Stimulated activated CD8-positive, alpha-beta memory T cell treated with anti-CD3 and anti-CD28 coated beads, Interleukin-12 subunit alpha, Interleukin-12 subunit beta, amount 100 ng/mL, for 1 hour (primary cell): ENCODE measurements around the gene MYO7B.

Source experiments
- DNase-seq: peaks from one replicate; pipeline ENCODE4 v3.0.0-alpha.2; 2020; ENCODE audit warnings: low read depth

Gene MYO7B

DNA sequence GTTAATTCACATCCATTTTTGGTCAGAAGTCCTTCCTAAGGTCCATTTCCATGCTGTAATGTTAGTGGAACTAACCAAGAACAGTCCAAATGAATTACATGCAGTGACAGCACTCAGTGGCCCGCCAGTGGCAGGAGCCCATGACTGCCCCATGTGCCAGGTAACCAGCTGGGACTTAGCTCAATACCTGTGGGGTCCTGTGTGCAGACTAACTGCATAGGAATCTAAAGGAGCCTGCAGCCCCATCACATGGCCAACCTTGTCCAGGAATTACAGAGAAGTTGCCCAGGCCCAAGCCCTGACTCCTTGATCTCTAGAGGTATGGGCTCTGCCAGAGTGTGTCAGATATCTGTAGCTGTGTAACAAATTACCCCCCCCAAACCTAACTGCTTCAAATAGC lies 75.1 kb downstream of the MYO7B start:
- DNase-seq: no peak

DNA sequence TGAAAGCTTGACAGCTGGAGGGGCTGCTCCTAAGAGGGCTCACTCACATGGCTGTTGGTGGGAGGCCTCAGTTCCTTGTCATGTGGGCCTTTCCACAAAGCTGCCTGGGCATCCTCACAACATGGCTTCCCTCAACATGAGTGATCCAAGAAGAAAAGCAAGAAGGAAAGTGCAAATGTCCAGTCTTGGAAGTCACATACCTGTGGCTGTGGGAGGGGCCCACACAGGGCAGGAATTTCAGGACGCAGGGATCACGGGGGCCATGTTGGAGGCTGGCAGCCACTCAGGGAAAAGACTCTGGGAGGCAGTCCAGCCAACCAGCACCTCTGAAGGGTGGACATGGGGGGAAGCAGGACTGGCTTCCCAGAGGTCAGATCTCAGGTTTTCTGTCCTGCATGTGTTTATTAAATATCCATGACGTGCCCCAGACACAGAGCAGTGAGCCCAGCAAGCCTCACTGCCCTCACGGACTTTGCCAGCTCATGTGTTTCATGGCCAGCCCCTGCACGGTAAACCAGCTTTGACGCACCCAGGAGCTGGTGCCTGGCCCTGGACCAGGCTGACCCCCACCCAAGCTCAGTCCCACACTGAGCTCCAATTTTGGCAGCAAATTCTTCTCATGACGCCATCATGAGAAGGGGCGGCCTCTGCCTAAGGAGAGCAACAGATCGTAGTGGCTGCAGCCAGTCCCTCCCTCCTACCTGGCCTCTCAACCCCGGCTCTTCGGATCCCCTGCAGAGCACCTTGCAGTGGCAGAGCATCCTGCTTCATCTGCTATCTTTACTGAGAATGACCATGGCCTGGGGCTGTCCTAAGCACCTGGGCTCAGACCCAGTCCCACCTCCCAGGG lies 75.8 kb downstream of the MYO7B start:
- DNase-seq: no peak

DNA sequence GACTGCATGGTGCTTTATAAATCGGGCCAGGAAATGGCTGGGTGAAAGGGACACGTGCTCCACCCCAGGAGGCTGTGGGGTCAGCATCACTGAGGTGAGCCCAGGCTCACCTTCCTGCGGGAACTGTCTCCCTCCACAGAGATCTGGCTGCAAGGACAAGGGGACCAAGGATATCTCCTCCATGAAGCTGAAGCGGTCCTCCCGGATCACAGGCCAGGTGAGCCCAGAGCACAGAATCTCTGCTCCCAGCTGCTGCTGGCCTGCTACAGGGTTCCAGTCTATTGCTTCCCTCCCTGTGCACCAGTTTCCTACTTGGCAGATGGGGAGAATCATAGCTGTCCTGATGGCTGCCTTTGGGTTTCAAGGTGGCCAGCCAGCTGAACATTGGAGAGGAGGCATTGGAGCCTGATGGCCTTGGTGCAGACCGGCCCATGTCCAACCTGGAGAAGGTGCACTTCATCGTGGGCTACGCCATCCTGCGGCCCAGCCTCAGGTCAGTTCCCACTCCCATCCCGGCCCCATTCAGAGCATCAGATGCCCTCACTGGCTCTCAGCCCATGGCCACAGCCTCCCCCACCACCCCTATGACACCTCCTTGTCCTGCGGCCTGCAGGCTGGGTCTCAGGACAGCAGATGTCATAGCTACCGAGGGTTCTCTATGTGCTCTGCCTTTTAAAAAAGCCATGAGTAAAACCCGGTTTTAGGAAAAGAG lies 76.8 kb downstream of the MYO7B start:
- DNase-seq: no peak

DNA sequence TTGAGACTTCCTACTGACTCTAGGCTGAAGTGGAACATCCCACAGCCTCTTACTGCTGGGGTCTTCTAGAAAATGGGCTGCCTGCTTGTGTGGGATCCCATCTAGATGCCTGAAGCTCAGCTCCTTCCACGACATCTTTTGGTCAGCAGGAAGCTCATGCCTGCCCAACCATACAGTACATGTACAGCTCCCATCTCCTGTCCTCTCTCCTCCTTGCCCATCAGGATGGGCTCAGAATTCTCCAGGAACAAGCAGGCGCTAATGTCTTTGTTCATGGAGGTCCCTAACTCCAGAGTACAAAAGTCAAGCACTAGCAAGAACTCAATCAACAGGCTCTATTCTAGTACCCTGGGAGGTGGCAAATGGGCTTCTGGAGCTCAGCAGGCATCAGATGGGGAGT lies 78.8 kb downstream of the MYO7B start:
- DNase-seq: no peak

DNA sequence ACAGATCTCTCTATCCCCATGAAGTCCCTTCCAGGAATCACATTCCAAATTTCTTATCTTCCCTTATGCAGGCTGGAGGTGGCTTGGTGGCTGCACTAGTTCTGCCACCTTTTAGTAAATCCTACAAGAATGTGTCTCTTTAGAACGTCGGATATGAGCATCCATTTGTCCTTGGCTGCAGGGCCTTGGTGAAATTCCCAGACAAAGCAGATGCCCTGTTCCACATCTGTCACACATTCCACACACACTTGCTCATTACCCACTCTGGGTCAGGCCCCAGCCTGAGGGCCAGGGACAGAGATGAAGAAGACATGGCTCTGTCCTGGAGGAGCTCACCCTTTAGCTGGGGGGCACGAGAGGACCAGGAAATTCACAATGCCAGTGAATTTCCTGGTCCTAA lies 79.2 kb downstream of the MYO7B start:
- no peak for DNase-seq

DNA sequence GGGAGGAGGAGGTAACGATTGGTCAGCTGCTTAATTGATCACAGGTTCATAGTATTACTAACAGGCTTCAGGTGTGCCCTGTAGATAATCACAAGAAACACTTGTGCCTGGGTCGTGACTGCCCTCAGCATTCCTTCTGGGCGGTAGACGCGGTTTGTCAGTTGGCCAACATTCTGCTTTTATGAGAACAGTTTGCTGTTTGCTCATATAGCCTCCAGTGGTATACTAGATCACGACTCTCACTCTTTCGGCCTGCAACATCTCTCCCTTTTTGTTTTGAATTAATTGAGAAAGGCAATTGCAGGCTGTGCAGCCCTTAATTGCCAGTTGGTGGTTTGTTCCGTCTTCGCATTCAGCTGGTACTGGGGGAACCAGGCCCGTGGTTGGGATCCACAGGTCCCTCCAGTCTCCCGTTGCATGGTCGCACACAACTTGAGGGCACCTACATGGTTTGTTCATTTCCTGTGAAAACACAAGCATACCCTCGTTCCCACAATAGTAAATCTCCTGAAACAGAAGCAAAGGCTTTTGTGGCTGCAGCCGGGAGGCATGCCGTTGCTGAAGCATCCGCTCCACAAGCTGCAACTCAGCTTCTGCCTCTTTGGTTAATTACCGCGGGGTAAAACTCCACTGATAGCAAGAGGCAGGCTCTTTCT lies 80.2 kb downstream of the MYO7B start:
- no peak for DNase-seq

DNA sequence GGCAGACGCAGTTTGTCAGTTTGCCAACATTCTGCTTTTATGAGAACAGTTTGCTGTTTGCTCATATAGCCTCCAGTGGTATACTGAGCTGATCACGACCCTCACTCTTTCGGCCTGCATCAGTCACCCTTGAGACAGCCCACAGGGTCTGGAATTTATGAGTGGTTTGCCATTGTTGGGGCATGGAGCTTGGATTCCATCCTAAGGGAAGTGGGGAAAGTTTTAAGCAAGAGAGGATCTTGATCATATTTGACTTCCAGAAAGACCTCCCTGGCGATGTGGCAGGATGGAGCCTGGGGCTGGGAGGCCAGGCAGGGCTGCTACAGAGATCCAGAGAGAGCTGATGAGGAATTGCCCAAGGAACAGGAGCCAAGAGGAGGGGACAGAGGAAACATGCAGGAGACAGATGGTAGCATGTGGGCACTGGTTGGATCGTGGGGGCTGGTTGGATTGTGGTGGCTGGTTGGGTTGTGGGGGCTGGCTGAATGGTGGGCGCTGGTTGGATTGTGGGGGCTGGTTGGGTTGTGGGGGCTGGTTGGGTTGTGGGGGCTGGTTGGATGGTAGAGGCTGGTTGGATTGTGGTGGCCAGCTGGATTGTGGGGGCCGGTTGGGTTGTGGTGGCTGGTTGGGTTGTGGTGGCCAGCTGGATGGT lies 83.2 kb downstream of the MYO7B start:
- DNase-seq: no peak

DNA sequence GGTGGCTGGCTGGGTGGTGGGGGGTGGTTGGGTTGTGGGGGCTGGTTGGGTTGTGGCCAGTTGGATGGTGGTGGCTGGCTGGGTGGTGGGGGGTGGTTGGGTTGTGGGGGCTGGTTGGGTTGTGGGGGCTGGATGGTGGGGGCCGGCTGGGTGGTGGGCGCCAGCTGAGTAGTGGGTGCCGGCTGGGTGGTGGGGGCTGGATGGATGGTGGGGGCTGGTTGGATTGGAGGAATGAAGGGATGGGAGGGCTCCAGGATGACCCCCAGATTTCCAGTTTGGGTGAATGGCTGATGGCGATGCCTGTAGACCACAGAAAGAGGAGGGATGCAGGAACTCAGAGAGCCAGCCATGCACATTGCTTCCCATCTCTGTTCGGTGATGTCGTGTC lies 83.7 kb downstream of the MYO7B start:
- no peak for DNase-seq

DNA sequence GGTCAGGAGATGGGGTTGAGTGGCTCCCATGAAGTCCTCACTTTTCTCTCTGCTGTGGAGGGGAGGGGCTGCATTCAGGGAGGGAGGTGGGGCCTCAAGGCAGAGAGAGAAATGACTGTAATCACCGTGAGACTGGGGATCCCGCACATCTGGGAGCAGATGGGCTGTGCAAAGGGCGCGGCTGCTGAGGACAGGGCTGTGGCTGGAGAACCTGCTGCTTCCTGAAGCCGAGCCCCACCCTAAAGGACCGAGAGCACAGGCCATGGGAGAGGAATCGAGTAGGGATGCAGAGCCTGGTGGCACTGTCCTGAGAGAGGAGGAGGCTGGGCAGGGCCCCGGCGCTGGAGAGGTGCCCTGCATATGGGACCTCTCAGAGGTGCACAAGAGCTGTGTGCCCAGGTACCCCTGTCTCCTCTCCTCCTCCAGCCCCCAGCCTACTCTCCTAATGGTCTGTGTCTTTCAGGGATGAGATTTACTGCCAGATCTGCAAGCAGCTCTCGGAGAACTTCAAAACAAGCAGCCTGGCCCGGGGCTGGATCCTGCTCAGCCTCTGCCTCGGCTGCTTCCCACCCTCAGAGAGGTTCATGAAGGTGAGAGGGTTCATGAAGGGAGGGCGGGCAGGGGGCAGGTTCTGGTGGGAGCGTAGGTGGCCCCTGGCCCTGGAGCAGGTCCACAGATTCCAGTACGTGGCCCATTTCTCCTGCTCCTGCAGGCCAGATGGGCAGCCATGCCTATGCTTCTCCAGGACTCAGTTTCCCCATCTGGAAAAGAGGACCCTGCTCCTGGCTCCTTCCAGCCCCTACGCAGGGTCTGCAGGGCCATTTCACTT lies 84.6 kb downstream of the MYO7B start:
- DNase-seq: no peak

DNA sequence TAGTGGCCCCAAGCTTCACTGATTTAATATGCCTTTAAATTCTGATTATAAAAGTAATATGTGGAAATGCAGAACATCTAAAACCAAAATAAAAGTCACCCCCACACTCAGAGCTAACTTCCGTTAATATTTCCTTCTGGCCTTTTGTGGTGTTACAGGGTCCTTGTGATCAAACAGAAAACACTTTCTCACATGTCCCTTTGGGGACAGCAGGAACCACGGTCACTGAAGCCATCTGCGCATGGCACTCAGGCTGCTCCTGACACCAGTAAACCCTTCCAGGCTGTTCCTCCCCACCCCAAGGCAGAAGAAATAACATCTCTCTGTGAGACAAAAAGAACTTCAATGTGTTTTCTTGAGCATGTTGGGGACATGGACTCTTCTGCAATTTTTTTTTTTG lies 85.4 kb downstream of the MYO7B start:
- no peak for DNase-seq

DNA sequence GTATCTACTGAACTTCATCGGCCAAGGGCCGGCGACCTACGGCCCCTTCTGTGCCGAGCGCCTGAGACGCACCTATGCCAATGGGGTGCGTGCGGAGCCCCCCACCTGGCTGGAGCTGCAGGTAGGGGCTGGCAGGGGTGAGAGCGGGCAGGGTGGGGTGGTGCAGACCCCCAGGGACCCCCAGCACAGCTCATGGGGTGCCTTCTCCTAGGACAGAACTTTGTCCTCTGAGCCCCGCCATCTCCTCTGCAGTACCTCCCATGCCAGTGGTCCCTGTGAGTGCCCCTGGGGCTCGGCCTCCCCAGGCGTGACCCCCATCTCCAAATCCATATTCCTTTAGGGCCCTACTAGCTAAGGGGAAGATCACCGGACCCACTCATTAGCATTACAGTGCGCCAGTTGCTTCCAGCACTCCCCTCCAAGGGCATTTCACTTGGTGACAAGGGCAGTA lies 86.5 kb downstream of the MYO7B start:
- DNase-seq: no peak

DNA sequence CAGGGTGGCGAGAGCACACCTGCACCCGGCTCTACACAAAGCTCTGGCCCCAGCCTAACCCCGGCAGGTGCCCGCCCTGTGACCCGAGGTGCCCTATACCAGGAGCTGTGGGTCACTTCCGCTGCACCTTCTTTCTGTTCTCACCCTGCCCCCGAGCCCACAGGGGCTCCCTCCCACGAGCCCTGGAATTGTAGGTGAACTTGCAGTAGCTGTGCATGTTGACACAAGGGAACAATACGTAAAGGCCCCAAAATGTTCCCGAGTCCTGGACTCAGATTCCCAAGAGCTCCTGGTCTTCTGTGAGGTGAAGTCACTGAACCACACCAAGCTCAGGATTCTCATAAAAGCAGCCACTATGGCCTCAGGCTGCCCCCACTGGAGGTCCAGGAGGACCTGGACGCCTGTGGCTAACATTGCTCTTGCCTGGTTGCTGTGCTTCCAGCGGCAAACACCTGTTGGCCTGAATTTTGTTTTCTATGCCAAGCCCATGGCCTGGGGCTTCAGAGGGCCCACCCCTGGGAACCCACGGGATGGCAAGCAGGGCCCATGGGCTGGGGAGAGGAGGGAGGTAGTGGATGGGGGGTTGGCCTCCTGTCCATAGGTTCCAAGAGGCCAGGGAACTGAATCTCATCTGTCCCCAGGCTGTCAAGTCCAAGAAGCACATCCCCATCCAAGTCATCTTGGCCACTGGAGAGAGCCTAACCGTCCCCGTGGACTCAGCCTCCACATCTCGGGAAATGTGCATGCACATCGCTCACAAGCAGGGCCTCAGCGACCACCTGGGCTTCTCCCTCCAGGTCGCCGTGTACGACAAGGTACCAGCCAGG lies 87.3 kb downstream of the MYO7B start:
- DNase-seq: no peak

DNA sequence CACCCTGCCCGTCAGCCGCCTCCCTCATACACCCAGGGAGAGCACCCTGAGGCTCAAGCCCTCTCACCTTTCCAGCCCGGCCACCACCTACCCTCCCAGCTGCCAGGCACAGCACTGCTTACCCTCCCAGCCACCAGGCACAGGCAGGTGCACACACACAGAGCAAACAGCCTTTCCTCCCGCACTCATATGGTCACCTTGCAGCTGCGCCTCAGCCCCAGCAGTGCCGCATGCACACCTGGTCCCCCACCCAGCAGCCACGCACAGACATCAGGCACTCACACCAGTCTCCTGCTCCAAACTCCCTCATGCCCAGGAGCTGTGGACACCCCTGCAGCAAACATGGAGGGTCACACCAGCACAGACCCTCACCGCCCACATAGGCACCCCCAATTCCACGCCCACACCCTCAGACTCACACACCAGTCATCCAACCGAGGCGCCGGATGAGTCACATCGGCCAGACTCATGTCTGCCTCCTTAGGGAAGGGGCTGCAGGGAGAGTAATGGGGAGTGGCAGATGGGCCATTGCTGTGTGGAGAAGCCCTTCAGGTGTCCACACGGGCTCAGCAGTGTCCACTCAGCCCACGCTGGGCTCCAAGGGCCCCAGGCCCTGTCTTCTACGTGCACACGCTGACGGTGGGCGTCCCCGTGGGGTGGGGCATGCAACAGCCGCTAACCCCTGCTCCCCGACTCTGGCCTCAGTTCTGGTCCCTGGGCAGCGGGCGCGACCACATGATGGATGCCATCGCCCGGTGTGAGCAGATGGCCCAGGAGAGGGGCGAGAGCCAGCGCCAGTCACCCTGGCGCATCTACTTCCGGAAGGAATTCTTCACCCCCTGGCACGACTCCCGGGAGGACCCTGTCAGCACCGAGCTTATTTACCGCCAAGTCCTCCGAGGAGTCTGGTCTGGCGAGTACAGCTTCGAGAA lies 88.2 kb downstream of the MYO7B start:
- DNase-seq: no peak

DNA sequence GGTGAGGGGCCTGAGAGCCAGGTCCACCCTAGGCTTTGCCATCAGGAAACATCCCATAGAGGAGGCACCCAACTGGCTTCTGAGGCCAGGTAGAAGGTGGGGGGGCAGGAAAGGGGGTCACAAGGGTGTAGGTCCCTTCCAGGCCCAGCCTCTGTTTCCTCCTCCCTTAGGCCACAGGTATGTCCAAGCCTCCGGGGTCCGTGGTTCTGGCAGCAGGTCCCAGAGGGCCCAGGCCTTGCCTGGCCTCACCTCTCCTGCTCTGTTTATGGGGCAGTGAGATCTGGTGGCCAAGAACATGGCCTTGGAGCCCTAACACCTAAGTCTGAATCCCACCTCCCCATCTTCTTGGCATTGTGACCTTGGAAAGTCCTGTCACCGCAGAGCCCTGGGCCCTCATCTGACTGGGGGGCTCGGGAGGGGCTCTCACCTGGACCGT lies 88.9 kb downstream of the MYO7B start:
- no peak for DNase-seq

DNA sequence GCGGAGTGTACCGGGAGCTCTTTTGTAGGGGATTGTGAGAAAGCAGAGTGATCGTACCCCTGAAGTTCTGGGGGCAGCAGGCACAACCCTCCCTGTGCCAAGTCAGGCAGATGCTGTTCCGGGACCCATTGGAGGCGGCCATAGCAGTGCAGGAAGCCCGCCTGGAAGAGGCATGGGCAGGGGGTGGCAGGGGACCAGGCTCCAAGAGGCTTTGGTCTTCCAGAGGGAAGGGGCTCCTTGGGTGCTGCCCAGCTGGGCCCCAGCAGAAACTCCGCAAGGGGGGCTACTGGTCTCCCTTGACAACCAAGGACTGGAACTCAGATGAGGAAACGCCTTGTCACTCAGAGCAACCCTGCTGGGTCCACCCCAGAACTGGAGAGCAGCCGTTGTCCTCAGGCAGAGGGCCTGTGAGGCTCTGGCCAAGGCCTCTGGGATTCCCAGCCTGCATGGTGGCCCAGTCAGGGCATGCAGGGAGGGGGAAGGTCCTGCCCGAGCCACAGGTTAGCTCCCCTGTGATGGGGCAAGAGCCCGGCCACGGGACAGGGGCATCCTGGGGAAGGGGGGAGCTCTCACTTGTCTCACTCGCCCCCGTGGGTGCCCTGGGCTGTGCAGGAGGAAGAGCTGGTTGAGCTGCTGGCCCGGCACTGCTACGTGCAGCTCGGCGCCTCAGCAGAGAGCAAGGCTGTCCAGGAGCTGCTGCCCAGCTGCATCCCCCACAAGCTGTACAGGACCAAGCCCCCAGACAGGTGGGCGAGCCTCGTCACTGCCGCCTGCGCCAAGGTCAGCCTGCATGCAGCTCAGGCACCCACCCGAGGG lies 89.5 kb downstream of the MYO7B start:
- DNase-seq: no peak

DNA sequence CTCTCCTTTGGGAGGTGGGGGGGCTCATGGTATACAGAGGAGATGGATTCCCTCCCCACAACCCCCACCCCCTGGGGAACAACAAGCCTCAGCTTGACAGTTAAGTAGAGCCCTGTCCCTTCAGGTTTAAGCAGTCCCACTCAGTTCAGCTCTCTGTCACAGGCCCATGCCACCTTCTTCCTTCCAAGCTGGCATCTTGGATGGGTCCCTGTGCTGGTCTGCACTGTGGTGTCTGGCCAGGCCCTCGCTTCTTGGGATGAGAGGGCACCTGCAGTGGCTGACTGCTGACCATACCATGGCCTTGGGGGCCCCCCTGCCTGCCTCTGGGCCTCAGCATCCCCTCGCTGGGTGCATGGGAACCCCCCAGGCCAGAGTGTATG lies 90.1 kb downstream of the MYO7B start:
- DNase-seq: no peak

DNA sequence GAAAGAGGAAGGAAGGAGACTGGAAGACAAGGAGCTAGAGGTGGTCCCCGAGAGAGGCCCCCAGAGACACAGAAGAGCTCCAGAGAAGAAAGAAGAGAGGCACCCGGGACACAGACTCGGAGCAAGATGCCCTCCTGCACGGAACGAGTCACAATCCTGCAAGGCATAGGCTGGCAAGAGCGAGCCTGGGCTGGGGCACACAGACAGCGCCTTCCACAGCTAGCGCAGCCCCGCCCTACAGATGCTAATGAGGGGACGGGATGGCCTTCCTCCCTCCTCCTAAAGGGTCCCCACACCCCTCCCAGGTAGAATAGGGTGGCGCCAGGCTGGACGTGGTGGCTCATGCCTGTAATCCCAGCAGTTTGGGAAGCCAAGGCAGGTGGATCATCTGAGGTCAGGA lies 90.7 kb downstream of the MYO7B start:
- DNase-seq: no peak

DNA sequence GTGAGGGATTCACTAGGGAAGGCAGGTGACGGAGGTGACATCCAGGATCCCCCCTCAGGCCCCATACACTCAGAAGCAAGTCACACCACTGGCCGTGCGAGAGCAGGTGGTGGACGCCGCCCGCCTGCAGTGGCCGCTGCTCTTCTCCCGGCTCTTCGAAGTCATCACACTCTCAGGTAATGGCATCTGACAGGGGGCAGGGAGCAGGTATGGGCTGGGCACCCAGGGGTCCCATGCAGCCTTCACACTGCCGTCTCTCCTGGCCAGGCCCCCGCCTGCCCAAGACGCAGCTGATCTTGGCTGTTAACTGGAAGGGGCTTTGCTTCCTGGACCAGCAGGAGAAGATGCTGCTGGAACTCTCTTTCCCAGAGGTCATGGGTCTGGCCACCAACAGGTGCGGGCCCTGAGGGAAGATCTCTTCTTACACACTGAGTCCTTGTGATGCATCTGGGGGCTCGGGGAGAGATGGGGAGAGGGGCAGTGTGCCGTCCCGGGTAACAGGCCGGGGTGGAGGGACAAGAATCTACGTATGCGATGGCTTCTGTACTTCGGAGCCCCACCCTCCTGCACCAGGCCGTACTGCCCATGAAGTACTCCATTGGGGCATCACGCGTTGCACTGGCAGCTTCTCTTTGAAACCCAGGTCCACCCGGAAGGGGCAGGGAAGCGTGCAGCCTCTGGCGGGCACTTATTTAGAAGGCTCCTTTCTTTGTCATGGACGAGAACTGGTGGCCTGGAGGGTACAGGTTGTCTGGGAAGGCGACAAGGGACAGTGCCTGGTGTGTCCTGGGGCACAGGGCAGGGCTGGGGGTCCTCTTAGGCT lies 91.6 kb downstream of the MYO7B start:
- no peak for DNase-seq
